Brain microvascular endothelial cell (primary cell): ENCODE results near the gene IGFALS.
A peak's percentile ranks its signal among the peaks of the same experiment; 100 is the strongest.

Experiments
- DNase-seq: peaks from one replicate; pipeline ENCODE4 v3.0.0-alpha.2; 2020
- H3K27ac ChIP-seq: fragments of 250-450 bp; sonication (Bioruptor Pico); 2 replicates; pipeline ENCODE4 v1.5.1; 2020; ENCODE audit warnings: mild to moderate bottlenecking, moderate library complexity
- H3K27me3 ChIP-seq: fragments of 250-450 bp; sonication (Bioruptor Pico); replicated peaks from 2 replicates; pipeline ENCODE4 v1.5.1; 2020; ENCODE audit warnings: mild to moderate bottlenecking
- H3K36me3 ChIP-seq: fragments of 250-450 bp; sonication (Bioruptor Pico); replicated peaks from 2 replicates; pipeline ENCODE4 v1.5.1; 2020; ENCODE audit warnings: mild to moderate bottlenecking
- H3K4me3 ChIP-seq: 2 replicates; pipeline ENCODE4 v1.5.1; 2011; ENCODE audit warnings: low read depth, mild to moderate bottlenecking, control low read depth, low read length, moderate library complexity
- CTCF ChIP-seq: IDR thresholded peaks from 2 replicates; pipeline ENCODE4 v1.5.1; 2011; ENCODE audit warnings: low read depth, mild to moderate bottlenecking, moderate library complexity, low read length, control low read depth, inconsistent platforms; ENCODE audit errors: missing control alignments
- in situ Hi-C: cut with HindIII; loops from 2 replicates; pipeline ENCODE4 v1.10.0; 2017; ENCODE audit warnings: low sequenced_read_pairs, low pct_ligation_motif_present

The IGFALS gene

GRCh38 chr16:1763521-1764511 lies 29.7 kb downstream of the IGFALS start:
- no peak for DNase-seq
- in situ Hi-C loops = no loop called here
- Histone ChIP-seq H3K4me3 (no peak overlapping the region), H3K36me3 (peaks cover 80% of the 10 kb centered on the region), H3K27me3 (no peaks in the 10 kb centered on the region), H3K27ac (no peak overlapping the region)
- TF ChIP-seq CTCF = peak; percentile 76

- no peak for DNase-seq
- Histone ChIP-seq H3K36me3 (peaks cover 80% of the 10 kb centered on the region), H3K27me3 (no peaks in the 10 kb centered on the region), H3K4me3 (no peak overlapping the region), H3K27ac (no peak overlapping the region)
- in situ Hi-C loops = no loop called here
- no peak for TF ChIP-seq CTCF
Measured at GRCh38 chr16:1762879-1763520, 30.5 kb downstream of the IGFALS start.

- Histone ChIP-seq H3K27ac (no peak overlapping the region), H3K27me3 (no peaks in the 10 kb centered on the region), H3K4me3 (no peak overlapping the region), H3K36me3 (peaks cover 80% of the 10 kb centered on the region)
- no peak for TF ChIP-seq CTCF
- in situ Hi-C loops = no loop called here
- DNase-seq = no peak
Measured at GRCh38 chr16:1762196-1762878, 31.2 kb downstream of the IGFALS start.

GRCh38 chr16:1761751-1762150 lies 31.8 kb downstream of the IGFALS start:
- TF ChIP-seq CTCF = no peak
- no peaks in the 10 kb centered on the region for H3K27me3 ChIP-seq
- no peak for DNase-seq
- peaks cover 77% of the 10 kb centered on the region for H3K36me3 ChIP-seq
- in situ Hi-C loops = no loop called here
- no peak overlapping the region for H3K4me3 ChIP-seq
- H3K27ac ChIP-seq = no peak overlapping the region

- TF ChIP-seq CTCF = no peak
- in situ Hi-C loops = no loop called here
- no peaks in the 10 kb centered on the region for H3K27me3 ChIP-seq
- DNase-seq = no peak
- no peak overlapping the region for H3K27ac ChIP-seq
- no peak overlapping the region for H3K4me3 ChIP-seq
- peaks cover 71% of the 10 kb centered on the region for H3K36me3 ChIP-seq
Measured at GRCh38 chr16:1760911-1761310, 32.6 kb downstream of the IGFALS start.
